B cell (primary cell): ENCODE measurements around the gene KAZN. TPM values are rescaled to one million over a fixed set of nuclear protein-coding genes. Genes with fewer than 3 reads are reported as not detected.

ENCODE experiments used
- ATAC-seq: fragments of 200-7000 bp; cut with Tn5 transposase; one replicate; pipeline ENCODE4 v1.10.0; 2021; ENCODE audit warnings: low read depth, mild to moderate bottlenecking, moderate number of reproducible peaks, moderate library complexity
- CTCF ChIA-PET: fragments of 350-600 bp; sonication (Branson Sonifier 250); formaldehyde crosslinking; loops from one replicate; lab custom pipeline; 2021; ENCODE audit warnings: antibody characterized with exemption, inconsistent platforms; lab: Charles Lee
- POLR2A ChIA-PET: fragments of 350-600 bp; sonication (Branson Sonifier 250); formaldehyde crosslinking; loops from one replicate; lab custom pipeline; 2021; ENCODE audit warnings: antibody characterized with exemption; lab: Charles Lee
- DNase-seq: peaks from one replicate; pipeline ENCODE4 v3.0.0; 2013
- H2AFZ ChIP-seq: 2 replicates; pipeline ENCODE4 v1.6.1; 2012; ENCODE audit warnings: mild to moderate bottlenecking, low read depth, low read length; ENCODE audit not compliant: insufficient read depth, poor library complexity, severe bottlenecking
- H3K27ac ChIP-seq, 2 donors: 1 replicate in 1 of 2; 2 replicates in 1 of 2; pipeline ENCODE4 v1.5.1; 2012 to 2013; ENCODE audit warnings: low read length in 2 of 2, mild to moderate bottlenecking in 2 of 2, moderate library complexity in 1 of 2
- H3K27me3 ChIP-seq, 4 experiments: fragments of 200-600 bp in 1 of 4; sonication (generic) in 1 of 4; replicated peaks in 1 of 4; 1 replicate in 2 of 4; 2 replicates in 2 of 4; pipeline versions ENCODE4 v1.6.1 to v1.7.0; 2013 to 2016; ENCODE audit warnings: low read length in 3 of 4, mild to moderate bottlenecking in 2 of 4, mixed read lengths in 1 of 4, moderate library complexity in 1 of 4; ENCODE audit not compliant: insufficient read depth in 4 of 4, control insufficient read depth in 3 of 4; ENCODE audit errors: control extremely low read depth in 1 of 4
- H3K36me3 ChIP-seq, 2 experiments: replicated peaks in 1 of 2; 1 replicate in 1 of 2; 2 replicates in 1 of 2; pipeline versions ENCODE4 v1.6.1 to v1.7.1; 2013; ENCODE audit warnings: low read length in 1 of 2; ENCODE audit not compliant: insufficient read depth in 2 of 2, control insufficient read depth in 1 of 2; ENCODE audit errors: control extremely low read depth in 1 of 2, extremely low read depth in 1 of 2
- H3K4me1 ChIP-seq, 2 donors: fragments of 200-600 bp in 1 of 2; sonication (generic) in 1 of 2; 1 replicate in 1 of 2; 2 replicates in 1 of 2; pipeline versions ENCODE4 v1.5.1 to v1.6.1; 2013 to 2017; ENCODE audit warnings: low read length in 2 of 2; ENCODE audit not compliant: control insufficient read depth in 2 of 2, insufficient read depth in 2 of 2
- H3K4me2 ChIP-seq: replicated peaks from 2 replicates; pipeline ENCODE3; 2012; ENCODE audit warnings: mild to moderate bottlenecking, low read depth, low read length; ENCODE audit not compliant: poor library complexity, severe bottlenecking
- H3K4me3 ChIP-seq, 5 experiments: fragments of 200-600 bp in 1 of 5; sonication (generic) in 1 of 5; 1 replicate in 3 of 5; 2 replicates in 2 of 5; pipeline versions ENCODE4 v1.5.1 to v1.7.0; 2011 to 2016; ENCODE audit warnings: low read length in 4 of 5, mild to moderate bottlenecking in 4 of 5, low read depth in 2 of 5, control low read depth in 1 of 5, moderate library complexity in 1 of 5; ENCODE audit not compliant: insufficient read depth in 1 of 5; ENCODE audit errors: control extremely low read depth in 1 of 5, extremely low read depth in 1 of 5
- H3K79me2 ChIP-seq: fragments of 200-600 bp; sonication (generic); one replicate; pipeline ENCODE4 v1.6.0; 2016; ENCODE audit warnings: low read length; ENCODE audit not compliant: control insufficient read depth, insufficient read depth
- H3K9ac ChIP-seq: fragments of 200-600 bp; sonication (generic); 2 replicates; pipeline ENCODE4 v1.6.1; 2017; ENCODE audit warnings: mild to moderate bottlenecking, low read length, moderate library complexity
- H3K9me3 ChIP-seq, 3 donors: one replicate each; pipeline versions ENCODE4 v1.6.1 to v1.7.1; 2013; ENCODE audit warnings: low read length in 2 of 3; ENCODE audit not compliant: control insufficient read depth in 2 of 3, insufficient read depth in 1 of 3; ENCODE audit errors: control extremely low read depth in 1 of 3
- H4K20me1 ChIP-seq: 2 replicates; pipeline ENCODE4 v1.6.0; 2012; ENCODE audit warnings: mild to moderate bottlenecking, low read length; ENCODE audit not compliant: insufficient read depth, control insufficient read depth, poor library complexity, severe bottlenecking
- H3K27ac Mint-ChIP-seq: one replicate; pipeline ENCODE4 v1.8.0; 2021; ENCODE audit warnings: mixed read lengths
- H3K27me3 Mint-ChIP-seq: one replicate; pipeline ENCODE4 v1.8.0; 2021; ENCODE audit warnings: mixed read lengths
- H3K4me1 Mint-ChIP-seq: one replicate; pipeline ENCODE4 v1.8.0; 2021; ENCODE audit warnings: mixed read lengths
- H3K4me3 Mint-ChIP-seq: one replicate; pipeline ENCODE4 v1.8.0; 2021; ENCODE audit warnings: mixed read lengths
- H3K9me3 Mint-ChIP-seq: one replicate; pipeline ENCODE4 v1.8.0; 2022; ENCODE audit warnings: mixed read lengths; ENCODE audit not compliant: insufficient read depth
- EZH2 ChIP-seq: IDR thresholded peaks from 2 replicates; pipeline ENCODE4 v1.6.1; 2012; ENCODE audit warnings: borderline replicate concordance, low read depth, mild to moderate bottlenecking, moderate library complexity, low read length; ENCODE audit not compliant: insufficient read depth, poor library complexity, severe bottlenecking
- WGBS: methylation state at CpG from one replicate; pipeline ENCODE4 v1.1.5; 2013; ENCODE audit warnings: missing lambda C conversion rate; ENCODE audit not compliant: insufficient coverage; 5-methylcytosine and 5-hydroxymethylcytosine counted together
- intact Hi-C: fragments of 100-400 bp; cut with micrococcal nuclease; formaldehyde crosslinking; loops from one replicate; pipeline ENCODE4 v1.10.0; 2022
- polyA plus RNA-seq: library from polyadenylated mRNA; depleted of rRNA; stranded (reverse); fragments of >200 nt; gene quantifications from 2 replicates; pipeline ENCODE4 v1.2.3, GENCODE V29; 2012
- total RNA-seq, 2 donors: library from RNA; stranded (reverse); fragments of 120-200 nt in 1 of 2; gene quantifications; 1 replicate in 1 of 2; 2 replicates in 1 of 2; pipeline versions ENCODE4 v1.2.3 to v1.2.4, GENCODE V29; 2013 to 2022
- TF ChIP-seq, protein P1 (sequence below): fragments of 200-600 bp; IDR thresholded peaks from one replicate; pipeline ENCODE4 v1.8.0; 2022; ENCODE audit warnings: antibody characterized with exemption, mild to moderate bottlenecking

KAZN gene
- total and polyA plus RNA-seq, 2 donors (not counting 1 experiment from before 2014, with no cell fraction given): 0.13 to 0.39 TPM

DNA sequence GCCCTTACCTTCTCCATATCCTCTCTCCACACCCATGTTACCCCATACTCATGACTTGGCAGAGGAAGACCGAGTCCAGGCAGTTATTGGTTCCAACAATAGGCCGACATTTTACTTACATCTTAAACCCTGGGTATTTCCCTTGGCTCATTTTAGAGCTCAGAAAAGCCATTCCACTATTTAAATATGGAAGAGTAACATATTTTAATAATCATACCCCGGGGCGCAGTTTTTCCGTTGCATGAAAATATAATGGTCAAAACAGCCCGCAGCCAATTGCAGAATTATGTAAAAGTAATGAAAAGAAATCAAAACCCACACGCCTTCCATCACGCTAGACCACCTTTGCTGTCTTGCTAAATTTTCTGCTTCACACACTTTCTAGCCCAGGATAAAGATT, 48.5 kb downstream of the KAZN start:
- ATAC-seq (no peak), DNase-seq (no peak)
- Histone ChIP-seq H3K9me3 (peaks cover 0 to 10% (median 4%) of the 10 kb centered on the region in 3 donors), H3K27ac (no peak overlapping the region), H3K4me1 (no peaks in the 10 kb centered on the region), H3K4me2 (no peak overlapping the region), H4K20me1 (no peaks in the 10 kb centered on the region), H3K4me3 (no peak overlapping the region), H3K9ac (no peak overlapping the region), H2AFZ (no peak overlapping the region), H3K27me3 (no peaks in the 10 kb centered on the region), H3K79me2 (no peaks in the 10 kb centered on the region), H3K36me3 (no peaks in the 10 kb centered on the region)
- TF ChIP-seq EZH2: no peak
- TF ChIP-seq, protein P1, sequence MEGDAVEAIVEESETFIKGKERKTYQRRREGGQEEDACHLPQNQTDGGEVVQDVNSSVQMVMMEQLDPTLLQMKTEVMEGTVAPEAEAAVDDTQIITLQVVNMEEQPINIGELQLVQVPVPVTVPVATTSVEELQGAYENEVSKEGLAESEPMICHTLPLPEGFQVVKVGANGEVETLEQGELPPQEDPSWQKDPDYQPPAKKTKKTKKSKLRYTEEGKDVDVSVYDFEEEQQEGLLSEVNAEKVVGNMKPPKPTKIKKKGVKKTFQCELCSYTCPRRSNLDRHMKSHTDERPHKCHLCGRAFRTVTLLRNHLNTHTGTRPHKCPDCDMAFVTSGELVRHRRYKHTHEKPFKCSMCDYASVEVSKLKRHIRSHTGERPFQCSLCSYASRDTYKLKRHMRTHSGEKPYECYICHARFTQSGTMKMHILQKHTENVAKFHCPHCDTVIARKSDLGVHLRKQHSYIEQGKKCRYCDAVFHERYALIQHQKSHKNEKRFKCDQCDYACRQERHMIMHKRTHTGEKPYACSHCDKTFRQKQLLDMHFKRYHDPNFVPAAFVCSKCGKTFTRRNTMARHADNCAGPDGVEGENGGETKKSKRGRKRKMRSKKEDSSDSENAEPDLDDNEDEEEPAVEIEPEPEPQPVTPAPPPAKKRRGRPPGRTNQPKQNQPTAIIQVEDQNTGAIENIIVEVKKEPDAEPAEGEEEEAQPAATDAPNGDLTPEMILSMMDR: no peak
- no peaks in the 10 kb centered on the region for H3K4me1 Mint-ChIP-seq
- H3K27me3 Mint-ChIP-seq: peaks cover 4% of the 10 kb centered on the region
- no peak overlapping the region for H3K4me3 Mint-ChIP-seq
- ChIA-PET POLR2A (no interaction called here), CTCF (no interaction called here)
- H3K27ac Mint-ChIP-seq: no peak overlapping the region
- H3K9me3 Mint-ChIP-seq: peaks cover 13% of the 10 kb centered on the region
- intact Hi-C loops: no loop called here
- 80% methylated on average over 1 of the region's 8 CpGs for WGBS

DNA sequence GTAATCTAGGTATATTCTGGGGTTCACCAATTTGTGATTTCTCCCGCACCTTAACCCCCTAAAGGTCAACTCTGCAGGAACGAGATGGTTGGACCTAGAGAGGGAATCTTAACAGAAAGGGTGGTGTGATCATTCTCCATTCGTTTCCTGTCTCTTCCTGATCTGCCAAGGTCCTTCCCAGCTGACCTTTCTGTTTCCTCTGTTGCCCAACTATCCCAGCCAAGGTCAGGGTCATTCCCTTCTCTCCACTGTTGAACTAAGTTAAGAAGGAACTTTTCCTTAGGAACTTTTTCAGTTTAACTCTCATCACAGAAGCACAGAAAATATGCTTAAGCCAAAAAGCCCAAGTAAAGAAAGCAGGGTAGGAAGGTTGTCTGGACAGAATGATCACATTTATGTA, 49.3 kb downstream of the KAZN start:
- POLR2A ChIA-PET: no interaction called here
- Histone ChIP-seq H3K4me3 (no peak overlapping the region), H3K9ac (no peak overlapping the region), H3K27ac (no peak overlapping the region), H3K27me3 (no peaks in the 10 kb centered on the region), H3K79me2 (no peaks in the 10 kb centered on the region), H3K4me1 (no peaks in the 10 kb centered on the region), H3K4me2 (no peak overlapping the region), H3K9me3 (peaks cover 0 to 7% (median 4%) of the 10 kb centered on the region in 3 donors), H4K20me1 (no peaks in the 10 kb centered on the region), H2AFZ (no peak overlapping the region), H3K36me3 (no peaks in the 10 kb centered on the region)
- DNase-seq (no peak), ATAC-seq (no peak)
- peaks cover 5% of the 10 kb centered on the region for H3K27me3 Mint-ChIP-seq
- intact Hi-C loops: no loop called here
- no peak overlapping the region for H3K27ac Mint-ChIP-seq
- CTCF ChIA-PET: no interaction called here
- WGBS: no CpG with 5 or more reads among the region's 3 CpGs
- H3K9me3 Mint-ChIP-seq: peaks cover 13% of the 10 kb centered on the region
- TF ChIP-seq EZH2: no peak
- no peaks in the 10 kb centered on the region for H3K4me1 Mint-ChIP-seq
- no peak overlapping the region for H3K4me3 Mint-ChIP-seq
